Osteocyte (in vitro differentiated cells): Measurements from ENCODE around the gene SRGAP3. TPM values are rescaled to one million over a fixed set of nuclear protein-coding genes. Genes with fewer than 3 reads are reported as not detected.

Experiments used
- DNase-seq: peaks from one replicate; pipeline ENCODE4 v3.0.0; 2021; ENCODE audit warnings: mixed read lengths; ENCODE audit not compliant: unreplicated experiment; ENCODE audit errors: extremely low spot score
- H3K27ac Mint-ChIP-seq: one replicate; pipeline ENCODE4 v1.8.0; 2021; ENCODE audit warnings: mild to moderate bottlenecking, mixed read lengths; ENCODE audit not compliant: unreplicated experiment
- H3K27me3 Mint-ChIP-seq: one replicate; pipeline ENCODE4 v1.8.0; 2021; ENCODE audit warnings: mixed read lengths; ENCODE audit not compliant: unreplicated experiment
- H3K36me3 Mint-ChIP-seq: one replicate; pipeline ENCODE4 v1.8.0; 2021; ENCODE audit warnings: mixed read lengths; ENCODE audit not compliant: unreplicated experiment
- H3K4me1 Mint-ChIP-seq: one replicate; pipeline ENCODE4 v1.8.0; 2021; ENCODE audit warnings: mixed read lengths; ENCODE audit not compliant: unreplicated experiment
- H3K4me3 Mint-ChIP-seq: one replicate; pipeline ENCODE4 v1.8.0; 2021; ENCODE audit warnings: mild to moderate bottlenecking, moderate library complexity, mixed read lengths; ENCODE audit not compliant: unreplicated experiment
- H3K9me3 Mint-ChIP-seq: one replicate; pipeline ENCODE4 v1.8.0; 2021; ENCODE audit warnings: mixed read lengths; ENCODE audit not compliant: unreplicated experiment
- CTCF ChIP-seq: fragments of 200-600 bp; sonication (generic); IDR thresholded peaks from 2 replicates; pipeline ENCODE4 v1.5.0; 2021; ENCODE audit warnings: antibody characterized with exemption, mild to moderate bottlenecking, moderate library complexity
- total RNA-seq: library from RNA; stranded (reverse); gene quantifications from 2 replicates; pipeline ENCODE4 v1.2.1, GENCODE V29; 2021

The SRGAP3 gene
- total RNA-seq, 1 donor from 2014 or later, result 2.6 TPM

DNA sequence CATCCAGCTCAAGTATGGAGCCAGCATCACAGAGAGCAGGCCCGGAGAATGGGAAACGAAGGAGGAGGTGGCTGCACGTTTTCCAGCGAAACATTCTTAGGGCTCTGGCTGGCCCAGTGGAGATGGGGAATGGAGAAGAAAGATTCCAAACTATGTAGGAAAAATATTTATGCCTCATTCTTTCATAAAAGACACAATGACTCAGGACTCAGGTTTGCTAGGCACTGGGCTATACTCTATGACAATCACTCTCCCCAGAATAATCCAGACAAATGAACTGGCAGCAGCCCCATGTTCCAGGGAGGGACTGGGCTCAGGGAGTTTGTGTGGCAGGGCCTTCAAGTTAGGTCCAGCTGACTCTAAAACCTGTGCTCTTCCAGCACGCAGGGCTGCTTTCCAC, 175.4 kb downstream of the SRGAP3 start:
- H3K36me3 Mint-ChIP-seq, result no peaks in the 10 kb centered on the region
- no peak for TF ChIP-seq CTCF
- peaks cover 8% of the 10 kb centered on the region for H3K27me3 Mint-ChIP-seq
- no peaks in the 10 kb centered on the region for H3K9me3 Mint-ChIP-seq
- DNase-seq, result no peak
- peaks cover 2% of the 10 kb centered on the region for H3K4me1 Mint-ChIP-seq
- no peak overlapping the region for H3K27ac Mint-ChIP-seq
- no peak overlapping the region for H3K4me3 Mint-ChIP-seq

DNA sequence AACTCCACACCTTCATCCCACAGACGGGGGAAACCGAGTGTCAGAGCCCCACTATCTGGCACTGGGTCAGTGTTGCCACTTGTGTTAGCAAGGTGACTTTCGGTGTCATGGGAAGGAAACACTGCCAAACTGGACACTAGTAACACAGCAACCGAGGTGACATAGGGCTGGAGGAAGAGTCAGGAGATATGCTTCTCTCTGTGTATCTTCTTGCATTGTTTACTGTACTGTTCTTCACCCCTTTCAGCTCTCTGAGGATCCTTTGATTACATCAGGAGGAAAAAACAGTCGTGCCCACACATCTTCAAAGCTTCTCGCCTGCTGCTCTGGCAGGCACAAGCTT, 176.8 kb downstream of the SRGAP3 start:
- H3K4me3 Mint-ChIP-seq, result no peak overlapping the region
- TF ChIP-seq CTCF, result no peak
- no peak overlapping the region for H3K27ac Mint-ChIP-seq
- H3K9me3 Mint-ChIP-seq, result no peaks in the 10 kb centered on the region
- DNase-seq, result no peak
- H3K36me3 Mint-ChIP-seq, result no peaks in the 10 kb centered on the region
- H3K4me1 Mint-ChIP-seq, result peaks cover 2% of the 10 kb centered on the region
- H3K27me3 Mint-ChIP-seq, result peaks cover 8% of the 10 kb centered on the region

DNA sequence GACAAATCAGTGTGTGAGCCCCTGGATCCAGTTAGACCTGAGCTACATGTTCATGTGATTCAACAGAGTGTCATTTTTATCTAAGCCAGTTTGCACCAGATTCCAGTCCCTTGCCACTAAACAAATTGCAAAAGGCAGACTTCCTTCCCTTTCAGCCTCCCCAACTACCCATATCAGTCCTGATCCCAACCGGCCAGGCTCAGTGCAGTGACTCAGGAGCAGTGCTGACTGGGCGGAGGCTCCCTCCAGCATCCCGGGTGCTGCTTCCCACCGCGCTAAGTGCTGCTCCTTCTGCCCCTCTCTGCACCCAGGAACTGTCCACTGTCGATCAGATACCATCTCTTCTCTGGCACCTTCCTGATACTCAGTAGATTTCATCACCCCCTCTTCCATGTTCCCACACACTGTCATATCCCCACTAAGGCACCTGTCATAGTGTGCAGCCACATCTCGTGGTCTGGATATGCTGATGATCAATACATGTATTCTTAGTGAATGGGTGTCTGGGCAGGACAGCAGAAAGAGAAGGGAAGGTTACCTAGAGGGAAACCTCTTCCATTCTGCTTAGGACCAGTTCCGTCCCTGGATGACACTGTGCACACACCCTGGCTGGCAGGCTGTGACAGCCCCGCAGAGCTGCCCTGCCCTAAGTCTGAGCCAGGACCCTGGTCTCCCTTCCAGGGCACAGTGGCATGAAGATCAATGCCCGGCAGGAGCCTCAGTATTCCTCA, 177.3 kb downstream of the SRGAP3 start:
- Mint-ChIP-seq H3K27ac (no peak overlapping the region), H3K9me3 (no peaks in the 10 kb centered on the region)

DNA sequence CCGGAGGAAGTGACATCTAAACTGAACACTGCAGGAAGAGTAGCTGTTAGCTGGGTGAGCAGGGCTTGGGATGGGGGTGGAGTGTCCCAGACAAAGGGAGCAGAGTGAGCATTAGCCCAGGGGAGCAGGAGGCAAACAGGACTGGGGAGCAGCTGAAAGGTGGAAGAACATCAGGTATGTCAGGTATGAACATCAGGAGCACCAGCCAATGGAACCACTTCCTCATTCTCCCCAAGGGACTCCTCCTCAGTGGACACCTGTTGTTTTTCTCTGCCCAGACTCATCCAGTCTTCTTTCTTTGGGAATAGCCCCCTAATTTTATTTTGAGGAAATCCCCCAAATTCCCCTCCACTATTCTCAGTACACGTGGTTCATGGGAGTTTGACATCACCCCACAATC, 178.5 kb downstream of the SRGAP3 start:
- H3K4me3 Mint-ChIP-seq, result no peak overlapping the region
- H3K27me3 Mint-ChIP-seq, result peaks cover 6% of the 10 kb centered on the region
- H3K27ac Mint-ChIP-seq, result no peak overlapping the region
- TF ChIP-seq CTCF, result no peak
- H3K9me3 Mint-ChIP-seq, result no peaks in the 10 kb centered on the region
- no peak for DNase-seq
- peaks cover 2% of the 10 kb centered on the region for H3K4me1 Mint-ChIP-seq
- H3K36me3 Mint-ChIP-seq, result no peaks in the 10 kb centered on the region

More for the DNA sequence above, 177.3 kb downstream of the SRGAP3 start:
- Mint-ChIP-seq H3K4me3 (no peak overlapping the region), H3K27me3 (peaks cover 7% of the 10 kb centered on the region), H3K4me1 (peaks cover 2% of the 10 kb centered on the region), H3K36me3 (no peaks in the 10 kb centered on the region)
- TF ChIP-seq CTCF, result no peak
- DNase-seq, result no peak

GRCh38 chr3:9069971-9070370, 179.5 kb downstream of the SRGAP3 start:
- no peak for DNase-seq
- TF ChIP-seq CTCF, result no peak
- Mint-ChIP-seq H3K4me1 (peaks cover 5% of the 10 kb centered on the region), H3K27me3 (peaks cover 6% of the 10 kb centered on the region), H3K27ac (no peak overlapping the region), H3K36me3 (no peaks in the 10 kb centered on the region), H3K4me3 (no peak overlapping the region), H3K9me3 (no peaks in the 10 kb centered on the region)
